NB4 (cell line): ENCODE measurements around the gene PANK2.

Experiments
- CTCF ChIP-seq: IDR thresholded peaks from one replicate; pipeline ENCODE4 v1.5.1; 2012; ENCODE audit warnings: low read depth, low read length
- MAX ChIP-seq: IDR thresholded peaks from 2 replicates; pipeline ENCODE4 v1.6.1; 2011; ENCODE audit warnings: low read depth, low read length
- MYC ChIP-seq: IDR thresholded peaks from 2 replicates; pipeline ENCODE4 v1.6.1; 2011; ENCODE audit warnings: low read depth, low read length
- POLR2A ChIP-seq: IDR thresholded peaks from 2 replicates; pipeline ENCODE4 v1.6.1; 2011; ENCODE audit warnings: mild to moderate bottlenecking; ENCODE audit not compliant: insufficient read length; ENCODE audit errors: extremely low read depth

GRCh38 chr20:3861191-3861590 is 28.0 kb upstream of the PANK2 start:
- no peak for TF ChIP-seq CTCF
- no peak for TF ChIP-seq MAX
- no peak for TF ChIP-seq POLR2A
- no peak for TF ChIP-seq MYC
